ENCODE measurements around the gene USP32.
"Not testable (repeated sequence)": the region's sequence is repeated elsewhere in the genome, so short reads cannot be mapped to it uniquely, and the experiment has no call there.

The USP32 gene

GRCh38 chr17:60348616-60349015 lies 43.3 kb downstream of the USP32 start:
- no peak for TF ChIP-seq CTCF (IDR thresholded peaks at IDR 0.05; ENCODE audit: control insufficient read depth, extremely low read depth, insufficient read depth)
- DNase-seq (ENCODE audit: low read depth), result no peak
- H3K4me3 ChIP-seq (ENCODE audit: low read depth, low read length), result no peak overlapping the region

- no peak for DNase-seq (ENCODE audit: low read depth)
- H3K4me3 ChIP-seq (ENCODE audit: low read depth, low read length), result no peak overlapping the region
- TF ChIP-seq CTCF (IDR thresholded peaks at IDR 0.05; ENCODE audit: control insufficient read depth, extremely low read depth, insufficient read depth), result no peak
Measured at GRCh38 chr17:60345233-60345632, 46.7 kb downstream of the USP32 start.

GRCh38 chr17:60342492-60342891 lies 49.4 kb downstream of the USP32 start:
- H3K4me3 ChIP-seq (ENCODE audit: low read depth, low read length); DNase-seq (ENCODE audit: low read depth): not testable (repeated sequence)

- no peak overlapping the region for H3K4me3 ChIP-seq (ENCODE audit: low read depth, low read length)
- no peak for DNase-seq (ENCODE audit: low read depth)
- no peak for TF ChIP-seq CTCF (IDR thresholded peaks at IDR 0.05; ENCODE audit: control insufficient read depth, extremely low read depth, insufficient read depth)
Measured at GRCh38 chr17:60335289-60335688, 56.6 kb downstream of the USP32 start.

- no peak for DNase-seq (ENCODE audit: low read depth)
- no peak overlapping the region for H3K4me3 ChIP-seq (ENCODE audit: low read depth, low read length)
- no peak for TF ChIP-seq CTCF (IDR thresholded peaks at IDR 0.05; ENCODE audit: control insufficient read depth, extremely low read depth, insufficient read depth)
Measured at GRCh38 chr17:60333628-60334031, 58.3 kb downstream of the USP32 start.

- DNase-seq (ENCODE audit: low read depth); H3K4me3 ChIP-seq (ENCODE audit: low read depth, low read length): not testable (repeated sequence)
Measured at GRCh38 chr17:60333072-60333471, 58.9 kb downstream of the USP32 start.

- H3K4me3 ChIP-seq (ENCODE audit: low read depth, low read length), result no peak overlapping the region
- TF ChIP-seq CTCF (IDR thresholded peaks at IDR 0.05; ENCODE audit: control insufficient read depth, extremely low read depth, insufficient read depth), result no peak
- no peak for DNase-seq (ENCODE audit: low read depth)
Measured at GRCh38 chr17:60332574-60332973, 59.4 kb downstream of the USP32 start.

- no peak overlapping the region for H3K4me3 ChIP-seq (ENCODE audit: low read depth, low read length)
- DNase-seq (ENCODE audit: low read depth), result no peak
- no peak for TF ChIP-seq CTCF (IDR thresholded peaks at IDR 0.05; ENCODE audit: control insufficient read depth, extremely low read depth, insufficient read depth)
Measured at GRCh38 chr17:60330731-60331130, 61.2 kb downstream of the USP32 start.
